HAP-1 (cell line): ENCODE data around the gene NCKAP5.
"Not testable (repeated sequence)": the region's sequence is repeated elsewhere in the genome, so short reads cannot be mapped to it uniquely, and the experiment has no call there.

Source experiments
- DNase-seq, 2 experiments: peaks; one replicate each; pipeline ENCODE4 v3.0.0-alpha.2; 2016 to 2020; ENCODE audit warnings: low spot score in 2 of 2
- H3K27me3 ChIP-seq: fragments of 250-450 bp; sonication (Bioruptor Pico); 2 replicates; pipeline ENCODE4 v1.5.1; 2020; ENCODE audit warnings: low read depth, mild to moderate bottlenecking, moderate library complexity
- H3K36me3 ChIP-seq: fragments of 250-450 bp; sonication (Bioruptor Pico); replicated peaks from 2 replicates; pipeline ENCODE4 v1.5.1; 2020; ENCODE audit warnings: mild to moderate bottlenecking
- H3K4me1 ChIP-seq: fragments of 250-450 bp; sonication (Bioruptor Pico); 2 replicates; pipeline ENCODE4 v1.5.1; 2020; ENCODE audit warnings: mild to moderate bottlenecking
- H3K4me3 ChIP-seq: fragments of 250-450 bp; sonication (Bioruptor Pico); 2 replicates; pipeline ENCODE4 v1.5.1; 2020; ENCODE audit warnings: mild to moderate bottlenecking, moderate library complexity
- H3K9me3 ChIP-seq: fragments of 250-450 bp; sonication (Bioruptor Pico); 2 replicates; pipeline ENCODE4 v1.5.1; 2020; ENCODE audit warnings: mild to moderate bottlenecking, moderate library complexity
- in situ Hi-C: fragments of 300-500 bp; cut with MboI; formaldehyde crosslinking; loops from 3 replicates; pipeline ENCODE4 v1.14.3; 2020; ENCODE audit warnings: low sequenced_read_pairs, inconsistent platforms, mixed read lengths

NCKAP5 gene

GRCh38 chr2:132850688-132851087 lies 717.6 kb downstream of the NCKAP5 start:
- Histone ChIP-seq H3K36me3 (no peaks in the 10 kb centered on the region), H3K4me3 (no peak overlapping the region), H3K27me3 (no peaks in the 10 kb centered on the region), H3K4me1 (no peaks in the 10 kb centered on the region), H3K9me3 (no peaks in the 10 kb centered on the region)
- DNase-seq, result no peak
- in situ Hi-C loops, result no loop called here

GRCh38 chr2:132849118-132849517 lies 719.1 kb downstream of the NCKAP5 start:
- Histone ChIP-seq H3K36me3 (no peaks in the 10 kb centered on the region), H3K27me3 (no peaks in the 10 kb centered on the region), H3K4me3 (no peak overlapping the region), H3K9me3 (no peaks in the 10 kb centered on the region), H3K4me1 (no peaks in the 10 kb centered on the region)
- no peak for DNase-seq
- in situ Hi-C loops, result no loop called here

GRCh38 chr2:132845339-132845738 lies 722.9 kb downstream of the NCKAP5 start:
- H3K36me3 ChIP-seq, result no peaks in the 10 kb centered on the region
- no peak overlapping the region for H3K4me3 ChIP-seq
- no peaks in the 10 kb centered on the region for H3K27me3 ChIP-seq
- in situ Hi-C loops, result no loop called here
- no peak for DNase-seq
- H3K9me3 ChIP-seq, result no peaks in the 10 kb centered on the region
- no peaks in the 10 kb centered on the region for H3K4me1 ChIP-seq

- H3K36me3 ChIP-seq, result no peaks in the 10 kb centered on the region
- in situ Hi-C loops, result no loop called here
Measured at GRCh38 chr2:132844585-132844984, 723.7 kb downstream of the NCKAP5 start.

GRCh38 chr2:132837769-132838168 lies 730.5 kb downstream of the NCKAP5 start:
- Histone ChIP-seq H3K36me3 (no peaks in the 10 kb centered on the region), H3K4me3 (no peak overlapping the region), H3K9me3 (no peaks in the 10 kb centered on the region), H3K27me3 (no peaks in the 10 kb centered on the region), H3K4me1 (no peaks in the 10 kb centered on the region)
- in situ Hi-C loops, result no loop called here
- no peak for DNase-seq

More at GRCh38 chr2:132844585-132844984, 723.7 kb downstream of the NCKAP5 start:
- Histone ChIP-seq H3K9me3 (no peaks in the 10 kb centered on the region), H3K27me3 (no peaks in the 10 kb centered on the region), H3K4me1 (no peaks in the 10 kb centered on the region), H3K4me3 (no peak overlapping the region)
- no peak for DNase-seq

GRCh38 chr2:132830321-132830827 lies 737.9 kb downstream of the NCKAP5 start:
- in situ Hi-C loops, result no loop called here
- no peaks in the 10 kb centered on the region for H3K4me1 ChIP-seq
- DNase-seq, result no peak
- H3K4me3 ChIP-seq, result no peak overlapping the region
- no peaks in the 10 kb centered on the region for H3K27me3 ChIP-seq
- no peaks in the 10 kb centered on the region for H3K9me3 ChIP-seq
- no peaks in the 10 kb centered on the region for H3K36me3 ChIP-seq

- no peaks in the 10 kb centered on the region; the same call in 1 of the 2 replicates for H3K9me3 ChIP-seq
- no peak overlapping the region for H3K4me3 ChIP-seq
- in situ Hi-C loops, result no loop called here
- no peak for DNase-seq
- no peaks in the 10 kb centered on the region for H3K27me3 ChIP-seq
- no peaks in the 10 kb centered on the region for H3K4me1 ChIP-seq
- no peaks in the 10 kb centered on the region for H3K36me3 ChIP-seq
Measured at GRCh38 chr2:132825601-132826000, 742.7 kb downstream of the NCKAP5 start.

GRCh38 chr2:132824716-132825115 lies 743.5 kb downstream of the NCKAP5 start:
- Histone ChIP-seq H3K4me3 (no peak overlapping the region), H3K4me1 (no peaks in the 10 kb centered on the region), H3K36me3 (no peaks in the 10 kb centered on the region), H3K27me3 (no peaks in the 10 kb centered on the region), H3K9me3 (no peaks in the 10 kb centered on the region; the same call in 1 of the 2 replicates)
- no peak for DNase-seq
- in situ Hi-C loops, result no loop called here

GRCh38 chr2:132816234-132816633 lies 752.0 kb downstream of the NCKAP5 start:
- Histone ChIP-seq H3K4me3 (no peak overlapping the region), H3K9me3 (no peaks in the 10 kb centered on the region), H3K27me3 (no peaks in the 10 kb centered on the region), H3K4me1 (no peaks in the 10 kb centered on the region), H3K36me3 (no peaks in the 10 kb centered on the region)
- in situ Hi-C loops, result no loop called here
- no peak for DNase-seq

- Histone ChIP-seq H3K4me1 (no peaks in the 10 kb centered on the region), H3K4me3 (no peak overlapping the region), H3K9me3 (no peaks in the 10 kb centered on the region), H3K27me3 (no peaks in the 10 kb centered on the region), H3K36me3 (no peaks in the 10 kb centered on the region)
- in situ Hi-C loops, result no loop called here
- DNase-seq, result no peak
Measured at GRCh38 chr2:132815516-132815915, 752.7 kb downstream of the NCKAP5 start.

GRCh38 chr2:132814651-132815050 lies 753.6 kb downstream of the NCKAP5 start:
- H3K27me3 ChIP-seq, result no peaks in the 10 kb centered on the region
- no peaks in the 10 kb centered on the region for H3K4me1 ChIP-seq
- no peaks in the 10 kb centered on the region for H3K9me3 ChIP-seq
- no peaks in the 10 kb centered on the region for H3K36me3 ChIP-seq
- in situ Hi-C loops, result no loop called here
- no peak overlapping the region for H3K4me3 ChIP-seq
- DNase-seq, result no peak

GRCh38 chr2:132813422-132813821 lies 754.8 kb downstream of the NCKAP5 start:
- Histone ChIP-seq H3K27me3 (no peaks in the 10 kb centered on the region), H3K4me3 (no peak overlapping the region), H3K4me1 (no peaks in the 10 kb centered on the region), H3K9me3 (no peaks in the 10 kb centered on the region), H3K36me3 (no peaks in the 10 kb centered on the region)
- in situ Hi-C loops, result no loop called here
- DNase-seq, result no peak

GRCh38 chr2:132811148-132811915 lies 756.9 kb downstream of the NCKAP5 start:
- Histone ChIP-seq H3K27me3 (no peaks in the 10 kb centered on the region), H3K9me3 (no peaks in the 10 kb centered on the region), H3K36me3 (no peaks in the 10 kb centered on the region), H3K4me3 (no peak overlapping the region), H3K4me1 (no peaks in the 10 kb centered on the region)
- in situ Hi-C loops, result no loop called here
- DNase-seq, result no peak

GRCh38 chr2:132809962-132810361 lies 758.3 kb downstream of the NCKAP5 start:
- H3K36me3 ChIP-seq, H3K4me3 ChIP-seq, H3K27me3 ChIP-seq, DNase-seq, H3K9me3 ChIP-seq, in situ Hi-C loops, H3K4me1 ChIP-seq: not testable (repeated sequence)

GRCh38 chr2:132804051-132804450 lies 764.2 kb downstream of the NCKAP5 start:
- in situ Hi-C loops, result no loop called here
- Histone ChIP-seq H3K9me3 (no peaks in the 10 kb centered on the region), H3K4me3 (no peak overlapping the region), H3K4me1 (no peaks in the 10 kb centered on the region), H3K27me3 (no peaks in the 10 kb centered on the region), H3K36me3 (no peaks in the 10 kb centered on the region)
- no peak for DNase-seq
